ENCODE measurements around the gene EFR3B. TPM values are rescaled to one million over a fixed set of nuclear protein-coding genes. Genes with fewer than 3 reads are reported as not detected.
"Not testable (repeated sequence)": the region's sequence is repeated elsewhere in the genome, so short reads cannot be mapped to it uniquely, and the experiment has no call there.

EFR3B gene
- polyA plus RNA-seq, 1 donor = 9.9 TPM

DNA sequence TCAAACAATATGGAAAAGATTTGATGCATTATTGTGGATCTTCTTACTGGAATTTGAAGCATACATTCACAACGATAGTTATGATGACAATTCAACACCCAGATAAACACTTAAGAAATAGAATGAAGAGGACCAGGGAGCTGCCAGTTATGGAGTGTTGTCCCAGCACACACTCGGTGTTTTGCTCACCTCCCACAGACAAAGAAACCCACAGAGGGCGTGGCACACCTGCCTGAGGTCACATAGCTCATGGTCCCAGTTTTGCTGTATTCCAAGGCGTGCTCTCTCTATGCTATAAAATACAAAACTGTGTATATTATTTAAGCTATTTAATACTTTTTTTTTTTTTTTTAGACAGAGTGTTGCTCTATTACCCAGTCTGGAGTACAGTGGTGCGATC, 31.1 kb downstream of the EFR3B start:
- DNase-seq = no peak

DNA sequence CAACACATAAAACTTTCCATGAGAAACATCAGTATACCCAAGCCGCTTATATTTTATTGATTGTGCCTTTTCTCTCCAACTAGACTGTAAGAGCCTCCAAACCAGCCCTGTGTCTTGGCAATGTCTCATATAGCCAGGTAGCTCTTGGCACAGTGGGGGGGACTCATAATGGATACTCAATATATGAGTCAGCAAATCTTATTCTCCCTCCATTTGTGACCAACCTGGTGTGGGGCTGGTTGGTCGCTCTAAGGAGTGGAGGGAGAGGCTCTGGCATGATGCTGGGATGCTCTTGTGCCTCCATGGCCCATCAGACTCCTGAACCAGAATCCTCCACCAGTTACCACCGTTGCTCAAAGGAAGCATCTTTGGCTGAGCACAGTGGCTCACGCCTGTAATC, 32.0 kb downstream of the EFR3B start:
- no peak for DNase-seq

DNA sequence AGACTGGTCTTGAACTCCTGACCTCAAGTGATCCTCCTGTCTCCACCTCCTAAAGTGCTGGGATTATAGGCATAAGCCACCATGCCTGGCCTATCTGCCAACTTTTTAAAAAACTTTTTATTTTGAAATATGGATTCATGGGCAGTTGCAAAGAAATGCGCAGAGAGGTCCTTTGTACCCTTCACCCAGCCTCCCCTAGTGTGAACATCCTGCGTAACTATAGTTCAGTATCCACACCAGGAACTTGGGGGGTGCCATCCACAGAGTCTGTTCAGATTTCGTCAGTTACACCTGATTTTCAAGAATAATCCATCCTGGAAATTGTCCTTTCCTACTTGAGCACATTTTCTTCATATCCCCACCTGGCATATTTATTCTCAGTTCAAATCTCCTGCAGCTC, 33.0 kb downstream of the EFR3B start:
- DNase-seq = no peak

DNA sequence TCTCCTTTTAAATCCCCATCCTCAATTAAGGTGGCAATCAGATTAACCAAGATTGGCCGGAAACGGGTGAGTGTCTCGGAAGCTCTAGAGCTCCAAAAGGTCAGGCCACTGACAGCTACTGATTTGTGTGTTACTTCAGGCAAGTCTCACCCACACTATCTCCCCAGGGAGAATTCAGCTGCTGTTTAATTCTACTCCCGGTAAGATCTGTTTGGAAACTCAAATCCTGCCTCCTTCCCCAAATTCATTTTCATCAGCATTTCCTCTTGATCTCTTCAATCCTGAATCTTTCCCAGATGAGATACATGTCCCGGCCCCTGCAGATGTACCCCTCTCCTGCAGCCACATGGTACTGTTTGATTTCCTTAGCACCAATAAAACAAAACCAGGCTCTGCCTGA, 34.9 kb downstream of the EFR3B start:
- no peak for DNase-seq

DNA sequence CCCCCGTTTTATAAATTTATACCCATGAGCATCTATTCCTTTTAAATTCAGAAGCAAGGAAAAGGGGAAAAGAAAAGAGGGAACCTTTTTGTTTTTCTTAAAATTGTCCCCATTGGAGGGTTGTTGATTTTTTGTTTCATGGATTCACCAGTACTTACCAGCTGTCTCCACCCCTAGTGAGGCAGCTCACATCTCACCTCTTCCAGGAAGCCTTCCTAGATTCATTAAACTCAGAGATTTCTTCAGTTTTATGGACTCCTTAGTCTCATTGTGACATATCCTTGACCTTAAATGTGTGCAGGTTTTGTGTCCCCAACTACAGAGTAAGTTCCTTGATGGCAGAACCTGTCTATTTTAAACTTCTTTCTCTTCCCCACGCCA, 35.9 kb downstream of the EFR3B start:
- DNase-seq = no peak

DNA sequence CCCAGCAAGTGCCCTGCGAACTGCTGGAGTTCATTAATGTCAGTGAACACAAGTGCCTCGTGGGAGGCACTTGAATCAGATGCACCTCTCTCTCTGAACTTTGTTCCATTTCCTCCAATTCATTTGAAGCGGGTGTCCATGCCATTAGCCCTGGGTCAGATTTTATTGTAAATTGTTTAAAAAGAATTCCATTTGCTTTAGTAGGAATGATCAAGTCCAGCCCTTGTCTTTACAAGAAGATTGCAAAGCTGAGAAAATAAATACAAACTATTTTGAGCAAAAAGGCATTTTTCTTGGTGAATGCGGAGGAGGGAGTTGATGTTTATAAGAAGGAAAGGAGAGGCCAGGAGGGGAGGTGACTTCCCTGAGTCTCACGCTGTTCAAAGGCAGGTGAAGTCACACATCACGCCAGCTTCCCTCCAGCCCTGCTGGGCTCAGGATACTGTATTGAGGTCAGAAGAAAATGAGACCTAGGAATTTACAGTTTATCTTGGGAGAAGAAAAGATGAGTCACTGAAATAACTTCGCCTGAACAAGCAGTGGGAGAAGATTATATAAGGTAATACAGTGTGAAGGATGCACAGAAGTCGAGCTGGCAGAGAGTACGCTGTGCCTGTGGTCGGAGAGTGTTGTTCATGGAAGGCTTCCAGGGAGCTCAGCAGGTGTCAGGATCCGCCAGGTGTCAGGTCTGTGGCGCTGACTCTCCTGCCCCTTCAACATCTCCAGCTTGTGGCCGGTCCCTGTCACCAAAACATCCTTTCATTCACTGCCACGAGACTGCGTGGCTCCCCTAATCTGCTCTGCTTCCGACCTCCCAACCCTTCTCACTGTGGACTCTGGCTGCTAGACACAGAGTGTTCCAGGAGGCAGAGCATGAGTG, 36.5 kb downstream of the EFR3B start:
- no peak for DNase-seq

DNA sequence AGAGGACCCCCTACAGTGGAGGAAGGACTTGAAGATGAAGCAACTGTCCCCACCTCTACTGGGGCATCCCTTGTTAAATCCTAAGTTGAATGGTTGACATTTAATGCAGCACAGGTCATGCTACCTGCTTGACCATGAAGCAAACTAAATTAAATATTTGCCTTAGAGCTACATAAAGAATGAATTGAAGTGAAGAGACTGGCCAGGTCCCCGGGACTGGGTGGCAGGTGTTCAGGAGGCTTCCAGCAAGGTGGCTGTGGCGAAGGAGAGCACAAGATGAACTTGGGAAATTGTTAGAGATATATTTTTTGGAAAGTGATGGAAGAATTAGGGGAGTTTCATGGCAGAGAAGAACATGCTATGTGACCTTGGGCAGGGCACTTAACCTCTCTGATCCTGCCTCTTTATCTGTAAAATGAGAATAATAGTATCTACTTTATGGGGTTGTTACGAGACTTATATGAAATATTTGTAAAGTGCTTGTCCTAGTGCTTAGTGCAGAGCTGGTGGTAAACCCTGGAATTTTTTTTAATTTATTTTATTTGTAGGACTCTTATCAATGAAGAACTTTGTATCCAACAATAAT, 37.3 kb downstream of the EFR3B start:
- no peak for DNase-seq

DNA sequence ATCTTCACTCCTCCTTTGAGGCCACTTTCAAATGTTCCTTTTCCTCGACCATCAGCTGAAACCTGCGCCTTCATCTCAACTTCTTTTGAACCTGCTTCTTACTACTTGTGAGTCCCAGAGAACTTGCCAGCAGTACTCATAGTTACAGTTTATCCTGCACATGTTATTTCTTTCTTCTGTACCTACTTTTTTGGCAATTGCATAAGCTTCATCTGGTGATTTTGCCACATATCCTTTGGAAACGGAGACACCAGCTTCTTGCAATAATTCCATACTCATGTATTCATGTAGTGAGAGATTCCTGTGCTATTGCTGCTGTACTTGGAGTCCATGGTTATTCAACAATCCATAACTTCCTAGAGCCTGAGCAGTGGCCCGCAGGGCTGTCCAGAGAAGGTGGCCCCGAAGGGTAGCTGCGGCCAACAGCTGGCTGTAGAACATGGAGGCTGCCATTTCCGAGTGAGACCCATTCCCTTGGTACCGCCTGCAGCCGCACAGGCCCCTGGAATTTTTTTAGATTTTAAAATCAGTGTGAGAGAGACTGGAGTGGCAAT, 39.4 kb downstream of the EFR3B start:
- no peak for DNase-seq

DNA sequence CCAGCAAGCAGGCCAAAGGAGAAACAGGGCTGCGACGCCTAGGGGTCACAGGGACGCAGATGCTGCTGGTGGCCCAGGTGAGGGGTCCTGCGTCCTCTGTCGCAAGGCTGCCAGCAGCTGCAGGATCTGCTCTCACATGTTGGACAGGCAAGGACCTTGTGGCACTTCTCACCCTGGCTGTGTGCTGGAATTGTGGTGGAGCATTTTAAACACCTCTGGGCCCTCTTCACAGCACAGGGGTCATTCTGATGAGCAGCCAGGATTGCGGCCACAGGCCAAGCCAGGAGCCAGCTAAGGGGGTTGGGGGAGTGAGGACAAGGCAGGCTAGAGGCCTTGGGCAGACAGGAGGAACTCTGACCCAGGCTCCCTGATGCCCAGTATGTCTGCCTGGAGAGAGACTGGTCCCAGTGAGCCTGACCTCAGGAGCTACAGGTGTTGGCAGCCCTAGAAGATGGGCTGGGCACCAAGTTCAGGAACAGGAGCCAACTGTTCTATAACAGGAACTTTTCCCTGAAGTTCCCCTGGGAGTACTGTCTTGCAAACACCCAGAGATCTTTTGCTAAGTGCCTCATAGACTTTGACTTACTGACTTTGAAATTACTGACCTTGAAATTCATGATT, 40.2 kb downstream of the EFR3B start:
- no peak for DNase-seq

DNA sequence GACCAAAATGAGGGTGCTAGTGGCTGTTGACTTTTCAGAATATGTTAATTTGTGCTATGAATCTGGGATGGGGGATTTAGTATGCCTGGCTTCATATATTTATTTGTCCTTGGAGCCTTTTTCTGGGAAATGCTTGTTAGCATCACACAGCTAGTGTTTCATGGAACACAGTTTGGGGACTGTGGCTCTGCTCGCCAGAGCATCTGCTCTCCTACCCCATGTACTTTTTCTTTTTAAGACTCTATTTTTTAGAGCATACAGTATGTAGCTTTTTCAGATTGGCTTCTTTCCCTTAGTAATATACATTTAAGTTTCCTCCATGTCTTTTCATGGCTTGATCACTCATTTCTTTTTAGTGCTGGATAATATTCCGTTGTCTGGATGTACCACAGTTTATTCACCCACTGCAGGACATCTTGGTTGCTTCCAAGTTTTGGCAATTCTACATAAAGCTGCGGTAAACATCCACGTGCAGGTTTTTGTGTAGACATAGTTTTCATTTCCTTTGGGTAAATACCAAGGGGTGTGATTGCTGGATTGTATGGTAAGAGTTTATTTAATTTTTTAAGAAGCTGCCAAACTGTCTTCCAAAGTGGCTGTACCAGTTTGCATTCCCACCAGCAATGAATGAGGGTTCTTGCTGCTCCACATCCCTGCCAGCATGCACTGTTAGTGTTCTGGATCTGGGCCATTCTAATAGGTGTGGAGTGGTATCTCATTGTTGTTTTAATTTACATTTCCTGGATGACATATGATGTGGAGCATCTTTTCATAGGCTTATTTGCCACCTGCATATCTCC, 44.1 kb downstream of the EFR3B start:
- DNase-seq = no peak

DNA sequence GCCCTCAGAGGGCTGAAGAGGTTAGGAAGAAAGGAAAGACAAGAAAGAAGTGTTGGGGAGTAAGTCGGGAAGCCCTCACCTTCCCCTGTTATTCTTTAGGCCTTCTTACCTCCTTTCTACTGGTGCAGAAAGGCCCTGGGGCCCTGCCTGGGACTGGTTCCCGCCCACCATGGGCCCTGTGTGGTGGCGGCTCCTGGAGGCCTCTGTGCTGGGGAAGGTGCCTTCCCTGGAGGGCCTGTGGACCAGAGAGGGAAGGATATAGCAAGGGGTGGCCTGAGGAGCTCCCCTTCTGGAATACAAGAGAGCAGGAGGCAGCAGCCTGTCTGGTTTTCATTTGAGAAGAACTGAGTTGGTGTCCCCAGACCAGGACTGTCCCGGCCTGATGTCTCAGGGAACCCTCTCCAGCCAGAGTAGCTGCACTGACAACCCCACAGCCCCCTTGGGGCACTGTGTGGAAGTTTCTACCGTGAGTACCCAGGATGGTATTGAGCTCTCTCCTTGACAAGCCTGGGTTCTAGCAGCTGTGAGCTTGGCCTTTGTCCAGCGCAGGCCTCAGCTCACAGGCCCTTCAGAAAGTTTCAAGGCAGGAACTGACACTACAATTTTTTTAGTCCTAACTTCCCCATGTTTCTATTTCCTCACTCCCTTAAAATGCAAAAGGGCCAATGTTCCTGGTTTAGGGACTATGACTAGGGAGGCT, 47.1 kb downstream of the EFR3B start:
- DNase-seq = no peak

DNA sequence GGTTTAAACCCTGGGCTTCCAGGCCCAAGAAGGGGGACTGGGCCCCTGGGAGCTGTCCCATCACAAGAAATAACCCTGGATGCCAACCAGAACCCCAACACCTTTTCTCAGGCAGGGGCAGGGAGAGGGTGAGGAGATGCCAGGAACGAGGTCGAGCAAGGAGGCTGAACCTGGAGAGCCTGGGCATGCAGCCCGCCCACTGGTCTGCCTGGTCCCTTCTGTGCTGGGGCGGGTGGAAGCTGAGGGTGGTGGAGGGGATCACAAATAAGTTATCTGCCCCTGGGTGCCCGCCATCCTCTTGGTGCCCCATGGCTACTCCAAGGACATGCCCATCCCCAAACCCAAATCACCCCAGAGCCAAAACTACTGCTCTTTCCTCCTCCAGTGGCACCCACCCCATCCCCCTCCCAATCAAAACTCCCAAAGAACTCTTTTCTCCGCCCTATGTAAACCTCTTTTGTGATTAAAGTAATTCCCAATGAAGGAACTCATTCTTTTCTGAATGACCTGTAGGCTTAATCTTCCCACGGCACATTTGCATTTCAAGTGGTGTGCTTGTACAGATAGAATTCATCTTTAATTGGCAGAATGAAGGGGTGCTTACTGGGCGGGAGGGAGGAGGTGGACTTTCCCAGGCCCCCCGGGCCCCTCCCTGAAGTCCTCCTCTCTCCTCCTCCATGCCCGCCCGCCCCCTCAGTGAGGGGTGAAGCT, 47.9 kb downstream of the EFR3B start:
- DNase-seq = no peak

DNA sequence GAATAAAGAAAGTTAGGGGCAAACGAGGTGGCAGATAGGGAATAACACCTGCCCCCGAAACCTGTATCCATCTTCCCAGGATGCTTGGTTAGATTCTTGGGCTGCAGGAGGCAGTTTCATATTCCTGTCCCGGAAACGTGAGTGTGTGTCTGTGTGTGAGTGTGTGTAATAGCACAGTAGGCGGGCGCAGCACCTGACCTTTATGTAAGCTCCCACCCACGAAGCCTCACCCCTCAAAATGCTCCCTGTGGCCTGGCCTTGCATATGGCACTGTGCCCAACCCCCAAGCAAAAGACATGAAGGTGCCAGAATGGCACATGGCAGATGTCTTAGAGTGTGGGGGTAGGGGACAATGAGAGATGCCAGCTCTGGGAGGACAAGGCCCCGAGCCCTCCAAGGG, 48.9 kb downstream of the EFR3B start:
- DNase-seq = no peak

DNA sequence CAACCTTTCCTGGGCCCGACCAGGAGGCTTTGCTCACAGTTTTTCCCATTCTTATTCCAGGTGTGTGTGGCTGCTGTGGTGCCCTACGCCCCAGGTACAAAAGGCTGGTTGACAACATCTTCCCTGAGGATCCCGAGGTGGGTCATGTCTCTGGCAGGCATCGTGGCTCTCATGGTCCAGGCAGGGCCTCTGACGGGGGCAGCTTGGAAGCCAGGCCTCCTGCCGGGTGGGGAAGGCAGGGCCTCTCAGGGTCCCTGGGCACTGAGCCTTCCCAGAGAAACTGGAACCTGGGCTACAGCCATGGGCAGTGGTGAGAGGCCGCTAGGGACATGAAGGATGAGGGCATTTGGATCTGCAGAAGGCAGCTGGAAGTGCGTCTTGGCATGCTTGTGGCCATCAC, 49.4 kb downstream of the EFR3B start:
- no peak for DNase-seq

DNA sequence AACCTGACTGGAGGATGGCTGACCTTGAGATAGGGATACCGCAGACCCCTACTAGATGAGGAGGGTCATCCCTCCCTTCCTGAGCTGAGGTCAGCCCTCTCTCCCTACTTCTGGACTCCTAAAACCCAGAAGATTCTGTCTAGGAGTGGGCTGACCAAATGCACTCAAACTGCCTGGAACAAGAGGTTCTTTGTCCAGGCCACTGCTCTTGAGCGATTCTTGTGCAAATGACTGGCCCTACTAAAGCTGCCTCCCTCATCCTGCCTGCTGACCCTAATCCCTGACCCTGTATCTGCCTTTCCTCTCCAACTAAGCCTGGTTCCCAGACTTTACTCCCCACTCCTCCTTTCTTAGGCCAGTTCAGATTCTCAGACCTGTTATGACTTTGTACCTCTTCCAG, 56.2 kb downstream of the EFR3B start:
- DNase-seq = no peak

DNA sequence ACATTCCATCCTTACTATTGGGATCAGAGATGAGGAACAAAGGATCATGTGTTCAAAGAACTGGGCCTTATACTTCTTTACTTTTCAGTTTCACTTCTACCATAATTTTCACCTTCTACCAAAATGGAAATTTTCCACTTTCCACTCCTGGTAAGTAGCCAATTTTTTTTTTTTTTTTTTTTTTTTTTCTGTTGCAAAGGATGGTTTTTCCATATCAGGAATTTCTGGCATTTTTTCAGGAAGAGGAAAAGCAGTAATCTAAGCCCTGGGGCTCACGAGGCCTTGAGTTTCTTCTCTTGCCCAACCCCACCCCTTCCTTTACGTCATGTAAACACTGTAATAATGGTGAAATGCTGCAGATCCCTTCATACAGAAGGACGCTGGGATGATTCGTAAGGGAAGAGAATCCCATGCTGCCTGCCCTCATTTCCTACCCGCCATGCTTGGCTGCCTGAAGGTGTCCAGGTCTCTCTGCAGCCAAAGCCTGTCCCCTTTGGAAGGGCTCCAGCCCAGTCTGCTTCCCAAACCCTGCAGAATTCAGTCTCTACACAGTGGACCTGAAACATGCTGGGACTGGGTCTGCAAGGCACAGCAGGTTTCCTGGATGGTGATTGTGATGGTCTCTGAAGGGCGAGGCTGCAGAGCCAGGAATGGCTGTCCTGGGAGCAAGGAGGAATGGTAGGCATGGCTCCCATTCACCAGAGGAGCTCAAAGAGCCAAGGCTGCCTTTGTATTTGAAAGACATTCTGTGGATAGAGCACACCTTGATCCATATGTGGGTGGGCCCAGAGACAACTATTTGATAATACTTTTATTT, 57.0 kb downstream of the EFR3B start:
- no peak for DNase-seq

DNA sequence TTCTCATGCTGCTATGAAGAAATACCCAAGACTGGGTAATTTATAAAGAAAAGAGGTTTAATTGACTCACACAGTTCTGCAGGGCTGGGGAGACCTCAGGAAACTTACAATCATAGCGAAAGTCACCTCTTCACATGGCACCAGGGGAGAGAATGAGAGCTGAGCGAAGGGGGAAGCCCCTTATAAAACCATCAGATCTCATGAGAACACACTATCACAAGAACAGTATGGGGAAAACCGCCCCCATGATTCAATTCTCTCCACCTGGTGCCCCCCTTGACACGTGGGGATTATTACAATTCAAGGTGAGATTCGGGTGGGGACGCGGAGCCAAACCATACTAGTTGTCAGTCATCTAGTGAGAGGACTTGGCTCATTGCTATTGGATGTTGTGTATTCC, 60.5 kb downstream of the EFR3B start:
- DNase-seq = not testable (repeated sequence)

DNA sequence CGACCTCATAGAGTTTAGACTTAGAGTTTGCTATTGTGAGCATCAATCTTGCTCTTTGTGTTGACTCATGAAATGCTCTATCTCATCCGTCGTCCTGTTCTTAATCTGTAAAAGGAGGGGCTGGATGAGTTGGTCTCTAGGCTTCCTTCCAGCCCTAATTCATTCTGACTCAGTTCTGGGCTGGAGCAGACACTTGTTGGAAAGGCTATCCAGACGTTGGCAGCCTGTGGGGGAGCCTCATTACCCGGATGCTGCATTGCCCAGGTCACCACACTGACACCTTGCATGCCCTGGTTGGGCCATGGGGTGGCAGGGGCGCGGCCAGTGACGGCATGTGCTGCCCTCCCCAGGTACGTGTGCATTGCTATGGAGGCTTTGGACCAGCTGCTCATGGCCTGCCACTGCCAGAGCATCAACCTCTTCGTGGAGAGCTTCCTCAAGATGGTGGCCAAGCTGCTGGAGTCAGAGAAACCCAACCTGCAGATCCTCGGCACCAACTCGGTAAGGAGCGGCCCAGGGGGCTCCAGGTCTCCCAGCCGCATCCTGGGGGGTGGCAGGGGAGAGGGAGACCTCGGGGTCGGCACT, 61.5 kb downstream of the EFR3B start:
- DNase-seq = no peak

DNA sequence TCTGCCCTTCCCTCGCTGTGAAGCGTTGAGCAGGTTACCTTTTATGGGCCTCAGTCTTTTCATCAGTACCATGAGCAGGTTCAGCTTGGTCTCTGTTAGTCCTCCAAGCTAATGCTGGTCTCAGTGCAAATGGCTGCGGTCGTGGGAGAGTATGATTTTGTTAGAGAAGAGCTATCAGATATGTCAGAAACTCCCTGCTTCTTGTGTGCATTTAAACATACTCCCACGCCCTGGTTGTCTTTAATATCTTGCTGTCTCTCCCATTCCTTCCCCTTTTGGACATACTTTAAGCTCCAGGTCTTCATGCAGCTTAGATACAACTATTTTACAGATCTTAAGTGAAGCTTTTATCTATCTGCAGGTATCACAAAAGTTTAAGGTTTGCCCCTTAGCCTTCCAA, 62.9 kb downstream of the EFR3B start:
- no peak for DNase-seq
